ENCODE measurements around the gene PSD4. TPM values are rescaled to one million over a fixed set of nuclear protein-coding genes. Genes with fewer than 3 reads are reported as not detected.

PSD4 gene
- total RNA-seq, 1 experiment from 2014 or later: 12.6 TPM

- TF ChIP-seq CBX3 (IDR thresholded peaks at IDR 0.05; ENCODE audit: low read depth): no peak
Observed at GRCh38 chr2:113202305-113203216, 28.8 kb downstream of the PSD4 start (continued).

GRCh38 chr2:113203217-113203530, 29.4 kb downstream of the PSD4 start:
- ATAC-seq: no peak
- intact Hi-C loops (cut with micrococcal nuclease): loop anchor here (5.0 kb wide), 1 partner anchor 189 kb away; no protein-coding TSS in a partner anchor
- DNase-seq (ENCODE audit: low read depth, low spot score): no peak
- no peak for TF ChIP-seq EZH2 (IDR thresholded peaks at IDR 0.05)
- no peak for TF ChIP-seq POLR2AphosphoS5 (IDR thresholded peaks at IDR 0.05; ENCODE audit: low read depth, low read length)
- TF ChIP-seq, protein P1, sequence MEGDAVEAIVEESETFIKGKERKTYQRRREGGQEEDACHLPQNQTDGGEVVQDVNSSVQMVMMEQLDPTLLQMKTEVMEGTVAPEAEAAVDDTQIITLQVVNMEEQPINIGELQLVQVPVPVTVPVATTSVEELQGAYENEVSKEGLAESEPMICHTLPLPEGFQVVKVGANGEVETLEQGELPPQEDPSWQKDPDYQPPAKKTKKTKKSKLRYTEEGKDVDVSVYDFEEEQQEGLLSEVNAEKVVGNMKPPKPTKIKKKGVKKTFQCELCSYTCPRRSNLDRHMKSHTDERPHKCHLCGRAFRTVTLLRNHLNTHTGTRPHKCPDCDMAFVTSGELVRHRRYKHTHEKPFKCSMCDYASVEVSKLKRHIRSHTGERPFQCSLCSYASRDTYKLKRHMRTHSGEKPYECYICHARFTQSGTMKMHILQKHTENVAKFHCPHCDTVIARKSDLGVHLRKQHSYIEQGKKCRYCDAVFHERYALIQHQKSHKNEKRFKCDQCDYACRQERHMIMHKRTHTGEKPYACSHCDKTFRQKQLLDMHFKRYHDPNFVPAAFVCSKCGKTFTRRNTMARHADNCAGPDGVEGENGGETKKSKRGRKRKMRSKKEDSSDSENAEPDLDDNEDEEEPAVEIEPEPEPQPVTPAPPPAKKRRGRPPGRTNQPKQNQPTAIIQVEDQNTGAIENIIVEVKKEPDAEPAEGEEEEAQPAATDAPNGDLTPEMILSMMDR (IDR thresholded peaks at IDR 0.05 in 2 of 3, conservative IDR thresholded peaks at IDR 0.05 in 1 of 3; ENCODE audit: borderline replicate concordance in 1 of 3, insufficient read depth in 1 of 3, low read depth in 2 of 3, low read length in 2 of 3): no peak
- TF ChIP-seq FOSL1 (IDR thresholded peaks at IDR 0.05; ENCODE audit: low read depth): no peak
- TF ChIP-seq EGR1 (IDR thresholded peaks at IDR 0.05; ENCODE audit: low read depth): no peak
- no peak for TF ChIP-seq RAD21 (IDR thresholded peaks at IDR 0.05; ENCODE audit: low read depth)
- TF ChIP-seq TCF7L2 (IDR thresholded peaks at IDR 0.05; ENCODE audit: borderline replicate concordance, extremely low read depth, insufficient read depth, insufficient read length): no peak
- no peak for TF ChIP-seq SP1 (IDR thresholded peaks at IDR 0.05; ENCODE audit: low read depth)
- TF ChIP-seq POLR2A (IDR thresholded peaks at IDR 0.05; ENCODE audit: borderline replicate concordance, extremely low read depth, insufficient read depth, insufficient read length): no peak
- TF ChIP-seq ZNF274 (IDR thresholded peaks at IDR 0.05; ENCODE audit: low read depth, low read length): no peak
- TF ChIP-seq SRF (IDR thresholded peaks at IDR 0.05; ENCODE audit: low read depth): no peak
- no peak for TF ChIP-seq CBX3 (IDR thresholded peaks at IDR 0.05; ENCODE audit: low read depth)
- TF ChIP-seq ELF1 (IDR thresholded peaks at IDR 0.05; ENCODE audit: borderline replicate concordance, low read depth): no peak
- Histone ChIP-seq H3K4me3 (replicated peaks in 1 of 2; ENCODE audit: low read depth in 1 of 2, low read length in 2 of 2) (no peak overlapping the region), H3K79me2 (ENCODE audit: insufficient read depth, low read length) (no peaks in the 10 kb centered on the region), H3K27ac (ENCODE audit: low read depth, low read length) (no peak overlapping the region), H3K27me3 (ENCODE audit: insufficient read depth, low read length) (no peaks in the 10 kb centered on the region), H2AFZ (ENCODE audit: low read depth, low read length, poor library complexity, severe bottlenecking) (no peak overlapping the region), H3K9me3 (ENCODE audit: control insufficient read depth in 1 of 2, insufficient read depth in 1 of 2, low read depth in 1 of 2, low read length in 2 of 2) (no peaks in the 10 kb centered on the region), H3K36me3 (ENCODE audit: control insufficient read depth in 1 of 2, insufficient read depth in 2 of 2, low read length in 2 of 2) (no peaks in the 10 kb centered on the region; a peak in 1 of 4 replicates), H3K9me2 (ENCODE audit: insufficient read depth) (no peaks in the 10 kb centered on the region), H3K4me2 (ENCODE audit: low read length) (no peak overlapping the region), H3K9ac (ENCODE audit: low read length) (no peak overlapping the region), H3K4me1 (ENCODE audit: control insufficient read depth in 1 of 2, insufficient read depth in 2 of 2, low read length in 2 of 2) (peaks cover 12 to 37% of the 10 kb centered on the region in 2 experiments), H4K20me1 (ENCODE audit: insufficient read depth) (no peaks in the 10 kb centered on the region)
- ChIA-PET CTCF (interaction anchor here (0.7 to 4.2 kb wide), 7 partner anchors 32 to 196 kb away, joined by 3 to 40 read pairs (median 29); no protein-coding TSS in a partner anchor), POLR2A (interaction anchor here (1.9 kb wide), 1 partner anchor 47 kb away, joined by 5 read pairs; no protein-coding TSS in a partner anchor), RAD21 (ENCODE audit: low non-redundant PET in 1 of 2, low total read pairs in 2 of 2, uncharacterized antibody in 2 of 2, unreplicated experiment in 2 of 2) (no interaction called here)
- no TSS peak for BruUV-seq (replicated peaks)

All from HCT116 (cell line).